Ishikawa (cell line): ENCODE data around the gene KIF26B.

Experiments
- CEBPB ChIP-seq: IDR thresholded peaks from 2 replicates; pipeline ENCODE4 v1.6.1; 2012
- CREB1 ChIP-seq: IDR thresholded peaks from 2 replicates; pipeline ENCODE4 v1.6.1; 2012; ENCODE audit warnings: low read depth
- EGR1 ChIP-seq: IDR thresholded peaks from 2 replicates; pipeline ENCODE4 v1.6.1; 2012
- EP300 ChIP-seq: IDR thresholded peaks from 2 replicates; pipeline ENCODE4 v1.6.1; 2012; ENCODE audit warnings: borderline replicate concordance
- FOXM1 ChIP-seq: IDR thresholded peaks from 2 replicates; pipeline ENCODE4 v1.6.1; 2012; ENCODE audit warnings: low read depth, borderline replicate concordance
- NFIC ChIP-seq: IDR thresholded peaks from 2 replicates; pipeline ENCODE4 v1.6.1; 2012
- RAD21 ChIP-seq: IDR thresholded peaks from 2 replicates; pipeline ENCODE4 v1.6.1; 2012; ENCODE audit warnings: low read depth
- TAF1 ChIP-seq: IDR thresholded peaks from 2 replicates; pipeline ENCODE4 v1.6.1; 2012; ENCODE audit warnings: low read depth, mild to moderate bottlenecking
- TCF12 ChIP-seq: IDR thresholded peaks from 2 replicates; pipeline ENCODE4 v1.6.1; 2012; ENCODE audit warnings: low read depth
- TEAD4 ChIP-seq: IDR thresholded peaks from 2 replicates; pipeline ENCODE4 v1.6.1; 2012
- YY1 ChIP-seq: IDR thresholded peaks from 2 replicates; pipeline ENCODE4 v1.6.1; 2012; ENCODE audit warnings: low read depth
- ZBTB7A ChIP-seq: IDR thresholded peaks from 2 replicates; pipeline ENCODE4 v1.6.1; 2012; ENCODE audit warnings: low read depth
- TF ChIP-seq, protein P1 (sequence below): IDR thresholded peaks from 2 replicates; pipeline ENCODE4 v1.6.1; 2012; ENCODE audit warnings: low read depth, mild to moderate bottlenecking
- TF ChIP-seq, protein P2 (sequence below): IDR thresholded peaks from 2 replicates; pipeline ENCODE4 v1.6.1; 2012
- TF ChIP-seq, protein P3 (sequence below): IDR thresholded peaks from 2 replicates; pipeline ENCODE4 v1.6.1; 2012

KIF26B gene

DNA sequence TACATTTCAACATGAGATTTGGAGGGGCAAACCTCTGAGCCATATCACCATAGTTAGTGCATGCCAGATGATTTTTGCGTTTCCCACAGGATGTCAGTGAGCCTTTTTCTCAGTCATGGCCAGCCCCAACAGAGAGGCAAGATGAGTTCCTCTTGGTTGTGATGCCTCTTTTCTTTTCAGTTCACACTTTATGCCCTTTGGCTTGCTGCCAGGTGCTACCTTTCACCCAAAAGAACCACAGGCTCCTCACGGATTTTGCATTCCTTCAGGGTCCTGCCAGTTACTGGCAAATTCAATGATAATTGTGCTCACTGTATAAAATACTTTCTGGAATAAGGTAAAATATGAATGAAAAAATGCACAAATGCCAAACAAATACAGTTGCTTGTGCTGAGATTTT, 411.3 kb downstream of the KIF26B start:
- TF ChIP-seq NFIC, result peak; percentile 47
- TF ChIP-seq YY1, result no peak
- no peak for TF ChIP-seq TCF12
- no peak for TF ChIP-seq CEBPB

DNA sequence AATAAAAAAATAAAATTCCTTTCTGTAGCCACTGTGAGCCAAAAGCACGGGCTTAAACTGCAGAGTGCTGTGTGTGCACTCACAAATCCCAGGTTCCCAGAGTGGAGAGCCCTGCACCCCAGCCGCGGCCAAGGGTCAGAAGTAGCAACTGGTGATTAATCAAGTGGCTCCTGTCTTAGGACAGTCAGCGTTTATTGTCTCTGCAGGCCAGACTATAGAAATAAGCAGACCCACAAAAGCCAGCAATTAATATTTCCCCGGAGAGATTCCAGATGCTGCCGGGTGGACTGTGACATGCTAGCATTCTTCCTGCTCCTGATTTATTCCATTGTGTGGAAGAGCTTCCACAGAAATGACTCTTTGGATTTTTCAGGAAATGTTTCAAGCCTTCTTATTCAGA, 412.2 kb downstream of the KIF26B start:
- TF ChIP-seq, protein P1, sequence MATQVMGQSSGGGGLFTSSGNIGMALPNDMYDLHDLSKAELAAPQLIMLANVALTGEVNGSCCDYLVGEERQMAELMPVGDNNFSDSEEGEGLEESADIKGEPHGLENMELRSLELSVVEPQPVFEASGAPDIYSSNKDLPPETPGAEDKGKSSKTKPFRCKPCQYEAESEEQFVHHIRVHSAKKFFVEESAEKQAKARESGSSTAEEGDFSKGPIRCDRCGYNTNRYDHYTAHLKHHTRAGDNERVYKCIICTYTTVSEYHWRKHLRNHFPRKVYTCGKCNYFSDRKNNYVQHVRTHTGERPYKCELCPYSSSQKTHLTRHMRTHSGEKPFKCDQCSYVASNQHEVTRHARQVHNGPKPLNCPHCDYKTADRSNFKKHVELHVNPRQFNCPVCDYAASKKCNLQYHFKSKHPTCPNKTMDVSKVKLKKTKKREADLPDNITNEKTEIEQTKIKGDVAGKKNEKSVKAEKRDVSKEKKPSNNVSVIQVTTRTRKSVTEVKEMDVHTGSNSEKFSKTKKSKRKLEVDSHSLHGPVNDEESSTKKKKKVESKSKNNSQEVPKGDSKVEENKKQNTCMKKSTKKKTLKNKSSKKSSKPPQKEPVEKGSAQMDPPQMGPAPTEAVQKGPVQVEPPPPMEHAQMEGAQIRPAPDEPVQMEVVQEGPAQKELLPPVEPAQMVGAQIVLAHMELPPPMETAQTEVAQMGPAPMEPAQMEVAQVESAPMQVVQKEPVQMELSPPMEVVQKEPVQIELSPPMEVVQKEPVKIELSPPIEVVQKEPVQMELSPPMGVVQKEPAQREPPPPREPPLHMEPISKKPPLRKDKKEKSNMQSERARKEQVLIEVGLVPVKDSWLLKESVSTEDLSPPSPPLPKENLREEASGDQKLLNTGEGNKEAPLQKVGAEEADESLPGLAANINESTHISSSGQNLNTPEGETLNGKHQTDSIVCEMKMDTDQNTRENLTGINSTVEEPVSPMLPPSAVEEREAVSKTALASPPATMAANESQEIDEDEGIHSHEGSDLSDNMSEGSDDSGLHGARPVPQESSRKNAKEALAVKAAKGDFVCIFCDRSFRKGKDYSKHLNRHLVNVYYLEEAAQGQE, result no peak
- TF ChIP-seq CREB1 (no peak), CEBPB (no peak), NFIC (no peak), TCF12 (no peak), EP300 (no peak), TAF1 (no peak), EGR1 (no peak), FOXM1 (no peak), YY1 (no peak), RAD21 (no peak), ZBTB7A (no peak), TEAD4 (no peak)
- TF ChIP-seq, protein P2, sequence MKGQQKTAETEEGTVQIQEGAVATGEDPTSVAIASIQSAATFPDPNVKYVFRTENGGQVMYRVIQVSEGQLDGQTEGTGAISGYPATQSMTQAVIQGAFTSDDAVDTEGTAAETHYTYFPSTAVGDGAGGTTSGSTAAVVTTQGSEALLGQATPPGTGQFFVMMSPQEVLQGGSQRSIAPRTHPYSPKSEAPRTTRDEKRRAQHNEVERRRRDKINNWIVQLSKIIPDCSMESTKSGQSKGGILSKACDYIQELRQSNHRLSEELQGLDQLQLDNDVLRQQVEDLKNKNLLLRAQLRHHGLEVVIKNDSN, result no peak
- TF ChIP-seq, protein P3, sequence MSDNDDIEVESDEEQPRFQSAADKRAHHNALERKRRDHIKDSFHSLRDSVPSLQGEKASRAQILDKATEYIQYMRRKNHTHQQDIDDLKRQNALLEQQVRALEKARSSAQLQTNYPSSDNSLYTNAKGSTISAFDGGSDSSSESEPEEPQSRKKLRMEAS, result no peak

DNA sequence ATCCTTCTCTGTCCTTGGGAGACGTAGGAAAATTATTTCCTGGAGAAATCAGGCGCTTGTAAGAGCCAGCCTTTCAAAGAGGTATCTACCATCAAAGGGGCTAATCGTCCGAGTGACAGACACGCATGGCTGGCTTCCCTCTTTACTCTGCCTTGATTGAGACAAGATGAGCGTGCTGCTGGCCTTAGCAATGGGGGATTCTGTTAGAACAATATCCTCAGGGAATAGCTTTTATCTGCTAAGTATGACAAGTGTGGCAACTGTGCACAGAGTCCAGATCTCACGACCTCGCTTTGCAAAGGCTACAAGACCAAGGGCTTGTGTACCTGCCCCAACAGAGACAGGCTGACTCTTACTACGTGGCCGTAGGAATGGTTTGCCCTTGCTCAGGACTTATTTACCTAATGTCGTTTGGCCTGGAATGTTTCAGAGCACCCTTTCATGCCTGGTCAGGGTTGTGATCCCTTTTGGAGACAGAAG, 417.1 kb downstream of the KIF26B start:
- TF ChIP-seq, protein P2, result no peak
- TF ChIP-seq, protein P3, result no peak
- TF ChIP-seq CEBPB (no peak), RAD21 (no peak)

DNA sequence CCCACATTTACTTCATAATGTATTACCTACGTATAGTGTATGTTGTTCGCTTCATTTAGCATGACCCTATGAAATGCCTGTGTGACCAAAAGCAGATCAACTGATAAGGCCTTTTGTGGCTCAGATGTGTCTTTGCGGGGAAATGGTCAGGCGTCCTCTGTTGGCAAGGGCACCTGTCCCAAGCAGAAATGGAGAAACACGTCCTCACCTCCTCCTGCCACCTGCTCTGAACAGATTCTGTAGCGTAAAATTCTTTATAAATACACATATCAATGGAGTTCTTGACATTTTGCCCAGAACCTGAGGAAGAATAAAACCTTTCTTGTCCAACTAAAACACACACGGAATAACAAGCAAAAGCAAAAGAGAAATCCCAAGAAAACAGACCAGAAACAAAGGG, 417.9 kb downstream of the KIF26B start:
- no peak for TF ChIP-seq NFIC
- TF ChIP-seq ZBTB7A, result no peak
- no peak for TF ChIP-seq FOXM1
- TF ChIP-seq, protein P3, result no peak
- TF ChIP-seq CEBPB, result no peak
- no peak for TF ChIP-seq RAD21
- TF ChIP-seq, protein P1, result no peak
- no peak for TF ChIP-seq TCF12
- no peak for TF ChIP-seq EP300
- TF ChIP-seq, protein P2, result no peak

DNA sequence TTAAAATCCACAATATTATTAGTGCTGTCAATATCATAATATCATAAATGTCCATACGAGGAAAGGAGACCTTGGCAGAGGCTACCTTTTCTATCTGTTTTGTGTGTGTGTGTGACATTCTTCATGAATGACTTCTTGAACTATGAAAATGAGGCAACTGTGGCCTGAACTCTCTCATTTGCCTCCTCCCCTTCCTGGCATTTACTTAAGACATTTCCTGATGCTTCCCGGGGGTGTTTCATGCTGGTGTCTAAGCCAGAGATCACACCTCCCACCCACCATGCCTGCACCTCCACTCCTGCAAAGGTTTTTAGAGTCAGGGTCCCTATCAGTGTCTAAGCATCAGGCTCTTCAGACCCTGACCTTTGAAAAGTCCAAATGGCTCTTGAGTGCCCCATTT, 420.9 kb downstream of the KIF26B start:
- TF ChIP-seq, protein P2, result no peak
- TF ChIP-seq TCF12, result no peak
- no peak for TF ChIP-seq YY1
- TF ChIP-seq NFIC, result no peak
- TF ChIP-seq CEBPB, result no peak
- TF ChIP-seq EGR1, result no peak
- TF ChIP-seq, protein P3, result no peak
- no peak for TF ChIP-seq FOXM1
- no peak for TF ChIP-seq TEAD4
- no peak for TF ChIP-seq ZBTB7A
- TF ChIP-seq CREB1, result no peak
- TF ChIP-seq RAD21, result no peak
- TF ChIP-seq, protein P1, result no peak
- TF ChIP-seq TAF1, result no peak
- no peak for TF ChIP-seq EP300
